ENCODE measurements around the gene NBPF6.
"Not testable (repeated sequence)": the region's sequence is repeated elsewhere in the genome, so short reads cannot be mapped to it uniquely, and the experiment has no call there.

DNA sequence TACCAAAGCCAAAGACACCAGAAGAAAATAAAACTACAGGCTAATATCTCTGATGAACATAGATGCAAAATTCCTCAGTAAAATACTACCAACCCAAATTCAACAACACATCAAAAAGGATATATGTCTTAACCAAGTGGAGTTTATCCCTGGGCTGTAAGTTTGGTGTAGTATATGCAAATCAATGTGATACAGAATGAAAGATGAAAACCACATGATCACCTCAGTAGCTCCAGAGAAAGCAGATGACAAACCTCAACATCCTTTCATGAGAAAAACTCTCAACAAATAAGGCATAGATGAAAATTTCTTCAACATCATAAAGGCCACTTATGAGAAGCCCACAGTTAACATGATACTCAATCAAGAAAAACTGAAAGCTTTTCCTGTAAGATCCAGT lies 11.6 kb upstream of the NBPF6 start:
- TF ChIP-seq, protein P1, sequence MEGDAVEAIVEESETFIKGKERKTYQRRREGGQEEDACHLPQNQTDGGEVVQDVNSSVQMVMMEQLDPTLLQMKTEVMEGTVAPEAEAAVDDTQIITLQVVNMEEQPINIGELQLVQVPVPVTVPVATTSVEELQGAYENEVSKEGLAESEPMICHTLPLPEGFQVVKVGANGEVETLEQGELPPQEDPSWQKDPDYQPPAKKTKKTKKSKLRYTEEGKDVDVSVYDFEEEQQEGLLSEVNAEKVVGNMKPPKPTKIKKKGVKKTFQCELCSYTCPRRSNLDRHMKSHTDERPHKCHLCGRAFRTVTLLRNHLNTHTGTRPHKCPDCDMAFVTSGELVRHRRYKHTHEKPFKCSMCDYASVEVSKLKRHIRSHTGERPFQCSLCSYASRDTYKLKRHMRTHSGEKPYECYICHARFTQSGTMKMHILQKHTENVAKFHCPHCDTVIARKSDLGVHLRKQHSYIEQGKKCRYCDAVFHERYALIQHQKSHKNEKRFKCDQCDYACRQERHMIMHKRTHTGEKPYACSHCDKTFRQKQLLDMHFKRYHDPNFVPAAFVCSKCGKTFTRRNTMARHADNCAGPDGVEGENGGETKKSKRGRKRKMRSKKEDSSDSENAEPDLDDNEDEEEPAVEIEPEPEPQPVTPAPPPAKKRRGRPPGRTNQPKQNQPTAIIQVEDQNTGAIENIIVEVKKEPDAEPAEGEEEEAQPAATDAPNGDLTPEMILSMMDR (IDR thresholded peaks at IDR 0.05; ENCODE audit: insufficient read depth, low read length, poor library complexity, severe bottlenecking), result not testable (repeated sequence)
- TF ChIP-seq EZH2phosphoT487 (conservative IDR thresholded peaks at IDR 0.05; ENCODE audit: low read length), result not testable (repeated sequence)
